ENCODE results near the gene CST9.
"Not testable (repeated sequence)": the region's sequence is repeated elsewhere in the genome, so short reads cannot be mapped to it uniquely, and the experiment has no call there.

Gene CST9

GRCh38 chr20:23623666-23624323, 18.1 kb upstream of the CST9 start:
- no peak for DNase-seq

GRCh38 chr20:23622839-23623343, 17.2 kb upstream of the CST9 start:
- peak; percentile 33 for DNase-seq

- not testable (repeated sequence) for DNase-seq
These were observed 16.7 kb upstream of the CST9 start for GRCh38 chr20:23622401-23622800.

- not testable (repeated sequence) for DNase-seq
These were observed 15.1 kb upstream of the CST9 start for GRCh38 chr20:23620670-23621386.

GRCh38 chr20:23614163-23614562, 8.4 kb upstream of the CST9 start:
- no peak for DNase-seq

- no peak for DNase-seq
These were observed 8.0 kb upstream of the CST9 start for GRCh38 chr20:23613676-23614075.

- no peak for DNase-seq
These were observed 6.7 kb upstream of the CST9 start for GRCh38 chr20:23612396-23612795.

GRCh38 chr20:23609486-23610109, 3.9 kb upstream of the CST9 start:
- no peak for DNase-seq

- no peak for DNase-seq
These were observed 2.6 kb upstream of the CST9 start for GRCh38 chr20:23608251-23608846.

GRCh38 chr20:23607497-23608245, 2.0 kb upstream of the CST9 start:
- DNase-seq, result no peak

GRCh38 chr20:23606652-23607049, 934 bp upstream of the CST9 start:
- DNase-seq, result peak; percentile 57

- DNase-seq, result no peak
These were observed 1.4 kb downstream of the CST9 start for GRCh38 chr20:23604306-23604705.

GRCh38 chr20:23603321-23603720, 2.4 kb downstream of the CST9 start:
- no peak for DNase-seq

- no peak for DNase-seq
These were observed 3.0 kb downstream of the CST9 start for GRCh38 chr20:23602699-23603098.

GRCh38 chr20:23602241-23602640, 3.5 kb downstream of the CST9 start:
- DNase-seq, result no peak

- DNase-seq, result no peak
These were observed 4.0 kb downstream of the CST9 start for GRCh38 chr20:23601715-23602114.

GRCh38 chr20:23598481-23598880, 7.2 kb downstream of the CST9 start:
- DNase-seq, result no peak

GRCh38 chr20:23596579-23597250, 9.0 kb downstream of the CST9 start:
- no peak for DNase-seq

- no peak for DNase-seq
These were observed 9.8 kb downstream of the CST9 start for GRCh38 chr20:23595941-23596340.

- DNase-seq, result peak; percentile 19
These were observed 17.0 kb downstream of the CST9 start for GRCh38 chr20:23588434-23589403.

- no peak for DNase-seq
These were observed 18.1 kb downstream of the CST9 start for GRCh38 chr20:23587631-23588030.
